CD14-positive monocyte (primary cell): Measurements from ENCODE around the gene SPPL3. TPM values are rescaled to one million over a fixed set of nuclear protein-coding genes. Genes with fewer than 3 reads are reported as not detected.

Experiments used
- DNase-seq, 3 donors: peaks; one replicate each; pipeline ENCODE4 v3.0.0-alpha.2; 2011 to 2022
- H2AFZ ChIP-seq: 2 replicates; pipeline ENCODE4 v1.6.0; 2012; ENCODE audit warnings: mild to moderate bottlenecking, low read depth, low read length, inconsistent platforms; ENCODE audit not compliant: insufficient read depth, poor library complexity, severe bottlenecking
- H3K27ac ChIP-seq, 2 donors: 1 replicate in 1 of 2; 2 replicates in 1 of 2; pipeline ENCODE4 v1.5.1; 2012 to 2013; ENCODE audit warnings: low read length in 2 of 2, control low read depth in 1 of 2, inconsistent platforms in 1 of 2, low read depth in 1 of 2, mild to moderate bottlenecking in 1 of 2
- H3K27me3 ChIP-seq, 2 donors: one replicate each; pipeline versions ENCODE4 v1.6.0 to v1.6.1; 2011 to 2013; ENCODE audit warnings: low read length in 2 of 2; ENCODE audit not compliant: control insufficient read depth in 2 of 2, insufficient read depth in 2 of 2
- H3K36me3 ChIP-seq, 2 donors: replicated peaks in 1 of 2; 1 replicate in 1 of 2; 2 replicates in 1 of 2; pipeline versions ENCODE4 v1.5.1 to v1.6.1; 2012 to 2013; ENCODE audit warnings: low read length in 2 of 2, control low read depth in 1 of 2, inconsistent platforms in 1 of 2, mild to moderate bottlenecking in 1 of 2; ENCODE audit not compliant: insufficient read depth in 2 of 2, control insufficient read depth in 1 of 2
- H3K4me1 ChIP-seq, 2 donors: 1 replicate in 1 of 2; 2 replicates in 1 of 2; pipeline versions ENCODE4 v1.5.1 to v1.6.1; 2012 to 2013; ENCODE audit warnings: low read length in 2 of 2, control low read depth in 1 of 2, inconsistent platforms in 1 of 2, mild to moderate bottlenecking in 1 of 2, moderate library complexity in 1 of 2; ENCODE audit not compliant: insufficient read depth in 2 of 2, control insufficient read depth in 1 of 2
- H3K4me2 ChIP-seq: replicated peaks from 2 replicates; pipeline ENCODE3; 2012; ENCODE audit warnings: low read length, moderate library complexity, mild to moderate bottlenecking; ENCODE audit not compliant: poor library complexity, severe bottlenecking; ENCODE audit errors: extremely low read depth
- H3K4me3 ChIP-seq, 3 experiments: fragments of 200-600 bp in 1 of 3; sonication (generic) in 1 of 3; replicated peaks in 1 of 3; 1 replicate in 2 of 3; 2 replicates in 1 of 3; pipeline ENCODE4 v1.5.1; 2011 to 2013; ENCODE audit warnings: low read length in 3 of 3, mild to moderate bottlenecking in 3 of 3, control low read depth in 2 of 3, low read depth in 2 of 3, inconsistent platforms in 1 of 3, moderate library complexity in 1 of 3
- H3K79me2 ChIP-seq: 2 replicates; pipeline ENCODE4 v1.6.0; 2012; ENCODE audit warnings: mild to moderate bottlenecking, control low read depth, inconsistent platforms, low read length, moderate library complexity; ENCODE audit not compliant: insufficient read depth
- H3K9ac ChIP-seq: 2 replicates; pipeline ENCODE4 v1.6.0; 2017; ENCODE audit warnings: low read length, mild to moderate bottlenecking; ENCODE audit not compliant: insufficient read depth, poor library complexity, severe bottlenecking
- H3K9me3 ChIP-seq, 2 donors: replicated peaks in 1 of 2; 1 replicate in 1 of 2; 2 replicates in 1 of 2; pipeline versions ENCODE4 v1.5.1 to v1.6.1; 2012 to 2013; ENCODE audit warnings: low read length in 2 of 2, control low read depth in 1 of 2; ENCODE audit not compliant: control insufficient read depth in 1 of 2, insufficient read depth in 1 of 2
- H4K20me1 ChIP-seq: 2 replicates; pipeline ENCODE4 v1.6.0; 2012; ENCODE audit warnings: mild to moderate bottlenecking, low read length, control low read depth, moderate library complexity; ENCODE audit not compliant: insufficient read depth
- H3K27ac Mint-ChIP-seq, 7 donors: one replicate each; pipeline ENCODE4 v1.8.0; 2020; ENCODE audit warnings: mild to moderate bottlenecking in 7 of 7, mixed read lengths in 7 of 7, moderate library complexity in 6 of 7, inconsistent platforms in 2 of 7
- H3K27me3 Mint-ChIP-seq, 3 donors: one replicate each; pipeline ENCODE4 v1.8.0; 2021 to 2022; ENCODE audit warnings: low read depth in 3 of 3, mild to moderate bottlenecking in 3 of 3, mixed read lengths in 3 of 3, moderate library complexity in 3 of 3, inconsistent platforms in 1 of 3
- H3K36me3 Mint-ChIP-seq, 2 donors: one replicate each; pipeline ENCODE4 v1.8.0; 2020; ENCODE audit warnings: mixed read lengths in 2 of 2, inconsistent platforms in 1 of 2, mild to moderate bottlenecking in 1 of 2
- H3K4me1 Mint-ChIP-seq: one replicate; pipeline ENCODE4 v1.8.0; 2020; ENCODE audit warnings: mild to moderate bottlenecking, mixed read lengths
- H3K4me3 Mint-ChIP-seq, 2 donors: one replicate each; pipeline ENCODE4 v1.8.0; 2020; ENCODE audit warnings: mild to moderate bottlenecking in 2 of 2, mixed read lengths in 2 of 2, moderate library complexity in 1 of 2
- H3K9me3 Mint-ChIP-seq, 7 donors: one replicate each; pipeline ENCODE4 v1.8.0; 2020 to 2022; ENCODE audit warnings: mixed read lengths in 7 of 7, mild to moderate bottlenecking in 6 of 7, moderate library complexity in 6 of 7, inconsistent platforms in 2 of 7
- WGBS: methylation state at CpG from one replicate; pipeline ENCODE4 v1.1.5; 2013; ENCODE audit warnings: missing lambda C conversion rate; ENCODE audit not compliant: insufficient coverage; 5-methylcytosine and 5-hydroxymethylcytosine counted together
- intact Hi-C, 2 donors: fragments of 100-400 bp; cut with micrococcal nuclease; formaldehyde crosslinking; loops; one replicate each; pipeline versions ENCODE4 v1.15.0 to v1.15.1; 2023
- polyA plus RNA-seq, 3 donors: library from polyadenylated mRNA; depleted of rRNA in 1 of 3; unstranded in 2 of 3; stranded (reverse) in 1 of 3; fragments of 300-500 nt in 2 of 3; fragments of >200 nt in 1 of 3; fragmentation: Illumina TruSeq in 2 of 3; gene quantifications; 1 replicate in 2 of 3; 2 replicates in 1 of 3; pipeline ENCODE4 v1.2.3, GENCODE V29; 2012 to 2021
- TF ChIP-seq, protein P1 (sequence below): fragments of 200-600 bp; IDR thresholded peaks from one replicate; pipeline ENCODE4 v1.8.0; 2022; ENCODE audit warnings: antibody characterized with exemption, mild to moderate bottlenecking

Gene SPPL3
- polyA plus RNA-seq, 3 donors, result 14.5 to 18.6 (median 18.5) TPM

DNA sequence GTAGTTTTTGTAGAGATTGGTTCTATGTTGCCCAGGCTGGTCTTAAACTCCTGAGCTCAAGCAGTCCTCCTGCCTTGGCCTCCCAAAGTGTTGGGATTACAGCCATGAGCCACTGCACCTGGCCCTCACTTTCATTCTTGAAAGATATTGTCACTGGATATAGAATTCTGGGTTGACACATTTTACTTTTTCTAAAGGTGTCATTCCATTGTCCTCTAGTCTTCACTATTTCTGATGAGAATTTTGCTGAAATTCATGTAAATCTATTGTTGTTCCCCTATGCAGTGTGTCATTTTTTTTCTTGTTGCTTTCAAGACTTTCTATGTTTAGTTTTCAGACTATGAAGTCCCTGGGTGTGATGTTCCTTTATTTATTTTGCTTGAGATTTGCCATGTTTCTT, 149.4 kb downstream of the SPPL3 start:
- H3K4me1 ChIP-seq, result no peaks in the 10 kb centered on the region
- H3K4me2 ChIP-seq, result no peak overlapping the region
- no peaks in the 10 kb centered on the region for H4K20me1 ChIP-seq
- no peak overlapping the region for H3K4me3 ChIP-seq
- Mint-ChIP-seq H3K9me3 (peaks cover 4 to 21% (median 15%) of the 10 kb centered on the region in 7 donors), H3K27me3 (peaks cover 2 to 13% (median 9%) of the 10 kb centered on the region in 3 donors), H3K27ac (no peak overlapping the region), H3K4me1 (no peaks in the 10 kb centered on the region), H3K36me3 (peaks cover 0 to under 1% of the 10 kb centered on the region in 2 donors), H3K4me3 (no peak overlapping the region)
- no peak overlapping the region for H3K27ac ChIP-seq
- no peak overlapping the region for H3K9ac ChIP-seq
- H3K9me3 ChIP-seq, result peaks cover 6% of the 10 kb centered on the region in 2 donors
- no peak for DNase-seq
- TF ChIP-seq, protein P1, sequence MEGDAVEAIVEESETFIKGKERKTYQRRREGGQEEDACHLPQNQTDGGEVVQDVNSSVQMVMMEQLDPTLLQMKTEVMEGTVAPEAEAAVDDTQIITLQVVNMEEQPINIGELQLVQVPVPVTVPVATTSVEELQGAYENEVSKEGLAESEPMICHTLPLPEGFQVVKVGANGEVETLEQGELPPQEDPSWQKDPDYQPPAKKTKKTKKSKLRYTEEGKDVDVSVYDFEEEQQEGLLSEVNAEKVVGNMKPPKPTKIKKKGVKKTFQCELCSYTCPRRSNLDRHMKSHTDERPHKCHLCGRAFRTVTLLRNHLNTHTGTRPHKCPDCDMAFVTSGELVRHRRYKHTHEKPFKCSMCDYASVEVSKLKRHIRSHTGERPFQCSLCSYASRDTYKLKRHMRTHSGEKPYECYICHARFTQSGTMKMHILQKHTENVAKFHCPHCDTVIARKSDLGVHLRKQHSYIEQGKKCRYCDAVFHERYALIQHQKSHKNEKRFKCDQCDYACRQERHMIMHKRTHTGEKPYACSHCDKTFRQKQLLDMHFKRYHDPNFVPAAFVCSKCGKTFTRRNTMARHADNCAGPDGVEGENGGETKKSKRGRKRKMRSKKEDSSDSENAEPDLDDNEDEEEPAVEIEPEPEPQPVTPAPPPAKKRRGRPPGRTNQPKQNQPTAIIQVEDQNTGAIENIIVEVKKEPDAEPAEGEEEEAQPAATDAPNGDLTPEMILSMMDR, result no peak
- H3K27me3 ChIP-seq, result no peaks in the 10 kb centered on the region
- H2AFZ ChIP-seq, result no peak overlapping the region
- H3K79me2 ChIP-seq, result no peaks in the 10 kb centered on the region
- intact Hi-C loops, result no loop called here
- H3K36me3 ChIP-seq, result peaks cover 0 to 2% of the 10 kb centered on the region in 2 donors

DNA sequence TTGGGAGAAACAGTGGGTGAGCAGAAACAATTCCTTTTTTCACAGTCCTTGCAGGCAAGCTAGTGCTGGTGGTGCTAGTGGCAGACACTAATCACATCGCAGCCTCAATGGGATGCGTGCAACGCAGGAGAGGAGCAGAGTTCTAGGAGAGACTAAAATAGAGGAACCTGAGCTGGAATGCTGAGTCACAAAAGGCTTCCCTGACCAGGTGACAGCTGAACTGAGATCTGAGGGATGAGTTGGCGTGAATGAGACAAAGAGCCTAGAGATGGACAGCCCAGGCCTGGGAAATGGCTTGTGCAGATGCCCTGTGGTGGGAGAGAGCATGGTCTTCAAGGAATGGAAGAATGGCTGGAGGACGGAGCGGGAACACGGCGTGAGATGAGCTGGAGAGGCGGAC, 152.8 kb downstream of the SPPL3 start:
- H3K9ac ChIP-seq, result no peak overlapping the region
- no peak overlapping the region for H3K4me2 ChIP-seq
- no peaks in the 10 kb centered on the region for H3K36me3 ChIP-seq
- no peak overlapping the region for H3K27ac Mint-ChIP-seq
- 99% methylated on average over 9 of the region's 9 CpGs for WGBS
- peaks cover 6% of the 10 kb centered on the region in 2 donors for H3K9me3 ChIP-seq
- no peak overlapping the region for H3K4me3 ChIP-seq
- peaks cover 2 to 13% (median 9%) of the 10 kb centered on the region in 3 donors for H3K27me3 Mint-ChIP-seq
- H2AFZ ChIP-seq, result no peak overlapping the region
- H3K36me3 Mint-ChIP-seq, result no peaks in the 10 kb centered on the region
- peaks cover 4 to 21% (median 15%) of the 10 kb centered on the region in 7 donors for H3K9me3 Mint-ChIP-seq
- H3K79me2 ChIP-seq, result no peaks in the 10 kb centered on the region
- no peak overlapping the region for H3K27ac ChIP-seq
- intact Hi-C loops, result no loop called here
- no peaks in the 10 kb centered on the region for H3K4me1 Mint-ChIP-seq
- H3K4me3 Mint-ChIP-seq, result no peak overlapping the region
- no peaks in the 10 kb centered on the region for H3K4me1 ChIP-seq
- TF ChIP-seq, protein P1, result no peak
- H3K27me3 ChIP-seq, result no peaks in the 10 kb centered on the region
- peak in 2 of 3 donors; percentile 2 to 16 for DNase-seq
- H4K20me1 ChIP-seq, result no peaks in the 10 kb centered on the region
